ENCODE results near the gene TSPAN3.

TSPAN3 gene

GRCh38 chr15:77068633-77069032 is 2.3 kb downstream of the TSPAN3 start:
- no peak overlapping the region for H3K27ac Mint-ChIP-seq
- no peaks in the 10 kb centered on the region for H3K27me3 Mint-ChIP-seq
- DNase-seq (no peak), ATAC-seq (no peak)
- no peak overlapping the region for H3K4me3 Mint-ChIP-seq
- H3K9me3 Mint-ChIP-seq, result no peaks in the 10 kb centered on the region
- H3K4me1 Mint-ChIP-seq, result peaks cover 46% of the 10 kb centered on the region

GRCh38 chr15:77067691-77068367 is 3.1 kb downstream of the TSPAN3 start:
- no peak overlapping the region for H3K4me3 Mint-ChIP-seq
- H3K27me3 Mint-ChIP-seq, result no peaks in the 10 kb centered on the region
- no peak for ATAC-seq
- no peak for DNase-seq
- no peak overlapping the region for H3K27ac Mint-ChIP-seq
- no peaks in the 10 kb centered on the region for H3K9me3 Mint-ChIP-seq
- H3K4me1 Mint-ChIP-seq, result peaks cover 50% of the 10 kb centered on the region

GRCh38 chr15:77066971-77067690 is 3.8 kb downstream of the TSPAN3 start:
- peaks cover 56% of the 10 kb centered on the region for H3K4me1 Mint-ChIP-seq
- H3K27me3 Mint-ChIP-seq, result no peaks in the 10 kb centered on the region
- H3K9me3 Mint-ChIP-seq, result no peaks in the 10 kb centered on the region
- DNase-seq (no peak), ATAC-seq (no peak)
- no peak overlapping the region for H3K27ac Mint-ChIP-seq
- H3K4me3 Mint-ChIP-seq, result no peak overlapping the region

GRCh38 chr15:77064539-77065308 is 6.2 kb downstream of the TSPAN3 start:
- H3K27ac Mint-ChIP-seq, result no peak overlapping the region
- DNase-seq, result no peak
- H3K27me3 Mint-ChIP-seq, result no peaks in the 10 kb centered on the region
- H3K4me1 Mint-ChIP-seq, result peaks cover 49% of the 10 kb centered on the region
- H3K4me3 Mint-ChIP-seq, result no peak overlapping the region
- no peaks in the 10 kb centered on the region for H3K9me3 Mint-ChIP-seq
- ATAC-seq, result peak; percentile 43

- no peak overlapping the region for H3K27ac Mint-ChIP-seq
- peaks cover 49% of the 10 kb centered on the region for H3K4me1 Mint-ChIP-seq
- DNase-seq, result no peak
Observed at GRCh38 chr15:77064063-77064462, 6.8 kb downstream of the TSPAN3 start.

GRCh38 chr15:77063249-77063648 is 7.7 kb downstream of the TSPAN3 start:
- H3K27me3 Mint-ChIP-seq, result no peaks in the 10 kb centered on the region
- no peak for ATAC-seq
- no peaks in the 10 kb centered on the region for H3K9me3 Mint-ChIP-seq
- H3K4me3 Mint-ChIP-seq, result no peak overlapping the region
- peaks cover 54% of the 10 kb centered on the region for H3K4me1 Mint-ChIP-seq
- H3K27ac Mint-ChIP-seq, result no peak overlapping the region
- no peak for DNase-seq

More at GRCh38 chr15:77064063-77064462, 6.8 kb downstream of the TSPAN3 start:
- no peak for ATAC-seq
- Mint-ChIP-seq H3K4me3 (no peak overlapping the region), H3K9me3 (no peaks in the 10 kb centered on the region), H3K27me3 (no peaks in the 10 kb centered on the region)

GRCh38 chr15:77060546-77060945 is 10.4 kb downstream of the TSPAN3 start:
- Mint-ChIP-seq H3K4me3 (no peak overlapping the region), H3K27me3 (no peaks in the 10 kb centered on the region), H3K4me1 (peaks cover 46% of the 10 kb centered on the region), H3K27ac (no peak overlapping the region), H3K9me3 (no peaks in the 10 kb centered on the region)
- DNase-seq (no peak), ATAC-seq (no peak)

GRCh38 chr15:77059786-77060361 is 11.0 kb downstream of the TSPAN3 start:
- peak; percentile 77 for ATAC-seq
- Mint-ChIP-seq H3K9me3 (no peaks in the 10 kb centered on the region), H3K27ac (peak overlapping the region in 1 of 2 donors; percentile 68), H3K4me3 (peak overlapping the region; percentile 40 to 53), H3K4me1 (peaks cover 46% of the 10 kb centered on the region), H3K27me3 (no peaks in the 10 kb centered on the region)
- no peak for DNase-seq

GRCh38 chr15:77058468-77058867 is 12.4 kb downstream of the TSPAN3 start:
- H3K27ac Mint-ChIP-seq, result peak overlapping the region; percentile 35 to 60
- DNase-seq (no peak), ATAC-seq (no peak)
- H3K4me3 Mint-ChIP-seq, result no peak overlapping the region
- H3K27me3 Mint-ChIP-seq, result no peaks in the 10 kb centered on the region
- peaks cover 54% of the 10 kb centered on the region for H3K4me1 Mint-ChIP-seq
- H3K9me3 Mint-ChIP-seq, result no peaks in the 10 kb centered on the region

GRCh38 chr15:77057685-77058084 is 13.2 kb downstream of the TSPAN3 start:
- Mint-ChIP-seq H3K27me3 (no peaks in the 10 kb centered on the region), H3K4me3 (no peak overlapping the region), H3K9me3 (no peaks in the 10 kb centered on the region), H3K4me1 (peaks cover 47% of the 10 kb centered on the region), H3K27ac (peak overlapping the region in 1 of 2 donors; percentile 8)
- ATAC-seq (peak; percentile 69), DNase-seq (no peak)

- Mint-ChIP-seq H3K27ac (peak overlapping the region in 1 of 2 donors; percentile 59), H3K4me3 (no peak overlapping the region), H3K4me1 (peaks cover 42% of the 10 kb centered on the region), H3K27me3 (no peaks in the 10 kb centered on the region), H3K9me3 (no peaks in the 10 kb centered on the region)
- no peak for DNase-seq
- no peak for ATAC-seq
Observed at GRCh38 chr15:77057072-77057471, 13.8 kb downstream of the TSPAN3 start.

GRCh38 chr15:77053709-77054108 is 17.2 kb downstream of the TSPAN3 start:
- Mint-ChIP-seq H3K27ac (no peak overlapping the region), H3K4me3 (no peak overlapping the region), H3K27me3 (no peaks in the 10 kb centered on the region), H3K9me3 (no peaks in the 10 kb centered on the region), H3K4me1 (peaks cover 25% of the 10 kb centered on the region)
- DNase-seq (no peak), ATAC-seq (no peak)

- no peak overlapping the region for H3K27ac Mint-ChIP-seq
- no peaks in the 10 kb centered on the region for H3K27me3 Mint-ChIP-seq
- DNase-seq, result no peak
- no peak overlapping the region for H3K4me3 Mint-ChIP-seq
- ATAC-seq, result no peak
- no peaks in the 10 kb centered on the region for H3K9me3 Mint-ChIP-seq
- peaks cover 13% of the 10 kb centered on the region for H3K4me1 Mint-ChIP-seq
Observed at GRCh38 chr15:77052556-77052955, 18.4 kb downstream of the TSPAN3 start.

- ATAC-seq (no peak), DNase-seq (no peak)
- Mint-ChIP-seq H3K27me3 (no peaks in the 10 kb centered on the region), H3K4me3 (no peak overlapping the region), H3K27ac (no peak overlapping the region), H3K9me3 (no peaks in the 10 kb centered on the region), H3K4me1 (peaks cover 9% of the 10 kb centered on the region)
Observed at GRCh38 chr15:77048135-77048876, 22.6 kb downstream of the TSPAN3 start.

All from stimulated activated naive CD8-positive, alpha-beta T cell treated with anti-CD3 and anti-CD28 coated beads, Interleukin-15, amount 100 ng/mL, for 72 hours (primary cell).